Measurements from ENCODE around the gene SERTAD2.

Gene SERTAD2

DNA sequence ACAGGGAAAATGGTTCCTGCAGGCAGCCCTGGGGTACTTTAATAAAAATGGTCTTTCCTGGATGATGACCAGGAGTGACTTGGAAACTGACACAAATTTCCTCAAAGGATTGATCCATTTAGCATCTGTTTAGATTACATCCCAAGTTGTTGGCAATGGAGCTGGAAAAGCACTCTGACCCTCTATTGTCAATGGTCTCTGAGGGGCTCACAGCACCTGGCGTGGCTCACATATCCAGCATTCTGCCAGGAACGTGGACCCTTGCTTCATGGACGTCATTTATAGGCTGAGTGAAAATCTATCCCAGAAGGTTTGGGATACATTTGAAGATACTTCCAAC is 43.8 kb downstream of the SERTAD2 start:
- H3K9me3 ChIP-seq (ENCODE audit: control insufficient read depth in 2 of 2, low read length in 2 of 2), result no peaks in the 10 kb centered on the region
- peak overlapping the region; percentile 83 to 85 for H3K9ac ChIP-seq (ENCODE audit: low read depth in 1 of 2, low read length in 2 of 2)
- peaks cover 41% of the 10 kb centered on the region in 2 donors for H3K4me1 ChIP-seq (ENCODE audit: control insufficient read depth in 2 of 2, insufficient read depth in 2 of 2, low read length in 2 of 2)
- no peaks in the 10 kb centered on the region for H3K36me3 ChIP-seq (ENCODE audit: control insufficient read depth in 2 of 2, insufficient read depth in 2 of 2, low read length in 2 of 2)
- H3K27ac ChIP-seq (ENCODE audit: low read depth in 2 of 2, low read length in 2 of 2), result peak overlapping the region; percentile 32 to 65
- H3K27me3 ChIP-seq (ENCODE audit: control insufficient read depth in 2 of 2, insufficient read depth in 2 of 2, low read length in 2 of 2), result no peaks in the 10 kb centered on the region
- H3K4me3 ChIP-seq (ENCODE audit: low read length in 2 of 2), result peak overlapping the region; percentile 63 to 73

GRCh38 chr2:64609227-64609941 is 44.3 kb downstream of the SERTAD2 start:
- Histone ChIP-seq H3K27ac (ENCODE audit: low read depth in 2 of 2, low read length in 2 of 2) (peak overlapping the region; percentile 46 to 65), H3K9ac (ENCODE audit: low read depth in 1 of 2, low read length in 2 of 2) (peak overlapping the region; percentile 83 to 85), H3K36me3 (ENCODE audit: control insufficient read depth in 2 of 2, insufficient read depth in 2 of 2, low read length in 2 of 2) (no peaks in the 10 kb centered on the region), H3K9me3 (ENCODE audit: control insufficient read depth in 2 of 2, low read length in 2 of 2) (no peaks in the 10 kb centered on the region), H3K4me1 (ENCODE audit: control insufficient read depth in 2 of 2, insufficient read depth in 2 of 2, low read length in 2 of 2) (peaks cover 41 to 45% of the 10 kb centered on the region in 2 donors), H3K4me3 (ENCODE audit: low read length in 2 of 2) (peak overlapping the region; percentile 63 to 73), H3K27me3 (ENCODE audit: control insufficient read depth in 2 of 2, insufficient read depth in 2 of 2, low read length in 2 of 2) (no peaks in the 10 kb centered on the region)

GRCh38 chr2:64608867-64609226 is 44.9 kb downstream of the SERTAD2 start:
- Histone ChIP-seq H3K36me3 (ENCODE audit: control insufficient read depth in 2 of 2, insufficient read depth in 2 of 2, low read length in 2 of 2) (no peaks in the 10 kb centered on the region), H3K4me1 (ENCODE audit: control insufficient read depth in 2 of 2, insufficient read depth in 2 of 2, low read length in 2 of 2) (peaks cover 41 to 45% of the 10 kb centered on the region in 2 donors), H3K27me3 (ENCODE audit: control insufficient read depth in 2 of 2, insufficient read depth in 2 of 2, low read length in 2 of 2) (no peaks in the 10 kb centered on the region), H3K4me3 (ENCODE audit: low read length in 2 of 2) (peak overlapping the region; percentile 63 to 64), H3K9me3 (ENCODE audit: control insufficient read depth in 2 of 2, low read length in 2 of 2) (no peaks in the 10 kb centered on the region), H3K9ac (ENCODE audit: low read depth in 1 of 2, low read length in 2 of 2) (peak overlapping the region; percentile 34 to 74), H3K27ac (ENCODE audit: low read depth in 2 of 2, low read length in 2 of 2) (peak overlapping the region; percentile 46 to 65)

DNA sequence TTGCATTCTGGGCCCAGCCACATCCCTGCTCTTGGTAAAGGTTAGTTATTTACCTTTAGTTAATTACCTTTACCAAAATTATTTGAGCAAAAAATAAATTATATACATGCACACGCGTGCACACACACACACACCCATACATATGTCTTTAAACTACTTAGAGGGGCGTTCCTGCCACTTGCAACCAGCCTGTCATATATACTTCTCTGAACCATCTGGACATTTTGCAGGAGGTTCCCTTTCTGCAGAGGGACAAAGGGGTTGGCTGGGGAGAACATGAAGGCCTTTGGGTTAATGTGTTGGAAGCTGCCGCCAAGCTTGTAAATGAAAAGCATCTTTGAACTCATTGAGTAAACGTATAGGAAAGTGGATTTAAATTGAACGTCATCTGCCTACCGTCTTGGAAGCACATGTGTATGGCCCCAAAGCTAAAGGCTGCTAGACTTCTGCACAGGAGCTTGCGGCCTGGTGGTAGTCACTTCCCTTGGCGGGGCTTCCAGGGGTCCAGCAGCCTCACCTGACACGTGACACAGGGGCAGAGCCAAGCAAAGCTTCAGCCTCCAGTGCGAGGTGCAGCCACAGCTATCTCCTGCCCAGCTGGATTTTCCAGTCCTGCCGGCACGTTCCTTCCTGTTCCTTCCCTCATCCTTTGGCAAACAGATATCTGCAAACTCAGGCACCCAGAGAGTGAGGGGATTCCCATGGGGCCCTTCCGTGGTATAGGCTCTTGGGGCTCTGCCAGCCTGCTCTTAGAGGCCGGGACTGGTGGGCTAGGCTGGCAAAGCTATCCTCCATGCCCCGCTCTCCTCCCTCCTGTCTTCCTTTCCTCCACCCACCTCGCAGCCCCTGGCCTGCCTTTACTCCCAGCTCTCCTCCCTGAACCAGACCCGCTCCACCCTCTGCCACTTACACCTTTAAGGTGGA is 46.1 kb downstream of the SERTAD2 start:
- H3K4me3 ChIP-seq (ENCODE audit: low read length in 2 of 2), result peak overlapping the region; percentile 6 to 68
- peak overlapping the region; percentile 46 to 80 for H3K27ac ChIP-seq (ENCODE audit: low read depth in 2 of 2, low read length in 2 of 2)
- no peaks in the 10 kb centered on the region for H3K9me3 ChIP-seq (ENCODE audit: control insufficient read depth in 2 of 2, low read length in 2 of 2)
- peaks cover 41 to 45% of the 10 kb centered on the region in 2 donors for H3K4me1 ChIP-seq (ENCODE audit: control insufficient read depth in 2 of 2, insufficient read depth in 2 of 2, low read length in 2 of 2)
- H3K27me3 ChIP-seq (ENCODE audit: control insufficient read depth in 2 of 2, insufficient read depth in 2 of 2, low read length in 2 of 2), result no peaks in the 10 kb centered on the region
- H3K36me3 ChIP-seq (ENCODE audit: control insufficient read depth in 2 of 2, insufficient read depth in 2 of 2, low read length in 2 of 2), result no peaks in the 10 kb centered on the region
- H3K9ac ChIP-seq (ENCODE audit: low read depth in 1 of 2, low read length in 2 of 2), result peak overlapping the region; percentile 46 to 56

DNA sequence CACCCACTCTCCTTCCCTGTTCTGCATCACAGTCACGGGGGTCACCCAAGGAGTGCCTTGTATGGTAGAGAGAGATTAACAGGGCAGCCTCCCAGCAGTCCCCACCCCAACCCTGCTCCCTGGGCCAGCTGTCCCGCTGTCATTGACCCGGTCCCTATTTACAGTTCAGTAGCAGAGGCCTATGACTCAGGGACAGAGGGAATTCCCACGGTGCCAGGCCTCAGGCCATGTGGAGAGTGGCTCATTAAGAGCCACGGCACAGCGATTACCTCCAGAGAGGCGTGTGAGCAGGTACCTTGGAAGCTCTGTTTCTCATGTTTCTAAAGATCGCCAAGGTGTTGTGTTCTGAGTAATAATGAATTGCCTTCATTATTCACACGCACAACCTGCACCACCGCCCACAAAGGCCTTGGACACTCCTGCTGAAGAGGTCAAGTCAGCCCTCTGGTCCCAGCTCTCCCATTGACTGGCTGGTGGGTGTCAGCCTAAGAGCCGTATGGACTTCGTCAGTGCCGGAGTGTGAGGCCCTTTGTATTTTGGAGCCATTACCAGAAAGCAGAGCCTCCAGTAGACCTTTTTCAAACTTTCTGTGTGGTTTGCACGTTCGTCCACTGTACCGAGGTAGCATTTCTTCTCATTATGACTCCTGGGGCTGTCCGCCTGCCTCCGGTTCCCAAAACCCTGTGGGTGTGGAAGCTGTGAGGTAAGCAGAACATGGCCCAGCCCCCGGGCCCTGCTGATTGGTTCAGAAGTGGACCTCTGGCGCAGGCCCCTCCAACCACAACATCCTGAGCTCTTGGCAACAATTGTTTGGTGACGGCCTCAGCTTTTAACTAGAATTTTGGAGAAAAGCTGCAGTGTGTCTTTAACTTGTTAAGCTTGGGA is 47.0 kb downstream of the SERTAD2 start:
- peak overlapping the region; percentile 46 to 60 for H3K9ac ChIP-seq (ENCODE audit: low read depth in 1 of 2, low read length in 2 of 2)
- H3K4me3 ChIP-seq (ENCODE audit: low read length in 2 of 2), result peak overlapping the region; percentile 56 to 68
- no peaks in the 10 kb centered on the region for H3K36me3 ChIP-seq (ENCODE audit: control insufficient read depth in 2 of 2, insufficient read depth in 2 of 2, low read length in 2 of 2)
- peak overlapping the region; percentile 76 to 80 for H3K27ac ChIP-seq (ENCODE audit: low read depth in 2 of 2, low read length in 2 of 2)
- H3K4me1 ChIP-seq (ENCODE audit: control insufficient read depth in 2 of 2, insufficient read depth in 2 of 2, low read length in 2 of 2), result peaks cover 41 to 47% of the 10 kb centered on the region in 2 donors
- no peaks in the 10 kb centered on the region for H3K27me3 ChIP-seq (ENCODE audit: control insufficient read depth in 2 of 2, insufficient read depth in 2 of 2, low read length in 2 of 2)
- H3K9me3 ChIP-seq (ENCODE audit: control insufficient read depth in 2 of 2, low read length in 2 of 2), result no peaks in the 10 kb centered on the region

DNA sequence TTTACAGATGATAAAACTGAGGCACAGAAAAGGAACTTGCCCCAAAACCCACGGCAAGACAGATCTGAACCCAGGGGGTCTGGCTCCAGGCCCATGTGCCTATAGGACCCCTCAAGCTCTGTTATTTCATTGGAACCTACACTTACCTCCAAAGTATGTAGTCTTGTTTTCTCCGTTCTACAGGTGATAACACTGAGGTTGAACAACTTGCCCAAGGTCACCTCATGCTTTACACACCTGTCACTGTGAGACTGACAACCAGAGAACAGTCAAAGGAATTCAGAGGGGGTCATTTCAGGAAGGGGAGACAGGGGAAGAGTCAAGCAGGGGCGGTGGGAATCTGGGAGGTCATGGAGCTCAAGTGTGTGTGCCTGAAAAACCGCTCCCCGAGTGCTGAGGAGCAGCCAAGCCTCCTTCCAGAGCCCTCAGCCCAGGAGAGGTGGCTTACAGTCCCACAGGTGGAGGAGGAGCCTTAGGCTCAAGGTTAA is 47.7 kb downstream of the SERTAD2 start:
- Histone ChIP-seq H3K4me1 (ENCODE audit: control insufficient read depth in 2 of 2, insufficient read depth in 2 of 2, low read length in 2 of 2) (peaks cover 48 to 53% of the 10 kb centered on the region in 2 donors), H3K4me3 (ENCODE audit: low read length in 2 of 2) (peak overlapping the region in 1 of 2 donors; percentile 68), H3K9me3 (ENCODE audit: control insufficient read depth in 2 of 2, low read length in 2 of 2) (no peaks in the 10 kb centered on the region), H3K27me3 (ENCODE audit: control insufficient read depth in 2 of 2, insufficient read depth in 2 of 2, low read length in 2 of 2) (no peaks in the 10 kb centered on the region), H3K9ac (ENCODE audit: low read depth in 1 of 2, low read length in 2 of 2) (peak overlapping the region in 1 of 2 donors; percentile 60), H3K36me3 (ENCODE audit: control insufficient read depth in 2 of 2, insufficient read depth in 2 of 2, low read length in 2 of 2) (no peaks in the 10 kb centered on the region), H3K27ac (ENCODE audit: low read depth in 2 of 2, low read length in 2 of 2) (peak overlapping the region; percentile 76 to 80)

DNA sequence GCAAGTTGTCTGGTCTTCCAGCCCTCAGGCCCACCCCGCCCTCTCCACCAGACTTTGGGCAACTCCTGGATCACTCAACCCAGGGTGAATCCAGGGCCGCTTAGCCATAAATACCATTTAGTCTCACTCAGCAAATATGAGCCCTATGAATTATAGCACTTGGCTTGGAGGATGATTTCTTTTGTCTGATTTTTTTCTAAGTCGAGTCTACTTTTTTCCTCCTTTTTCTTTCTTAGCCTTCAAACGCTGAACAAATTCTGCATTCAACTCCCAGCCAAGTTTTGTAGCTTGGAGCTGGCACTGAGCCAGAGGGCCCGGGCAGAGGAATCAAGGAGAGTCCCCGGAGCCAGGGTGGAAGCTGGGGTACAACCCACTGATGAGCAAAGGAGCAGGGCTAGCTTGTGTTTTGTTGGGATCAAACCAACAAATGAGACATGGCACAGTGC is 48.7 kb downstream of the SERTAD2 start:
- Histone ChIP-seq H3K27ac (ENCODE audit: low read depth in 2 of 2, low read length in 2 of 2) (no peak overlapping the region), H3K9ac (ENCODE audit: low read depth in 1 of 2, low read length in 2 of 2) (no peak overlapping the region), H3K4me1 (ENCODE audit: control insufficient read depth in 2 of 2, insufficient read depth in 2 of 2, low read length in 2 of 2) (peaks cover 52 to 55% of the 10 kb centered on the region in 2 donors), H3K36me3 (ENCODE audit: control insufficient read depth in 2 of 2, insufficient read depth in 2 of 2, low read length in 2 of 2) (no peaks in the 10 kb centered on the region), H3K4me3 (ENCODE audit: low read length in 2 of 2) (no peak overlapping the region), H3K9me3 (ENCODE audit: control insufficient read depth in 2 of 2, low read length in 2 of 2) (no peaks in the 10 kb centered on the region), H3K27me3 (ENCODE audit: control insufficient read depth in 2 of 2, insufficient read depth in 2 of 2, low read length in 2 of 2) (no peaks in the 10 kb centered on the region)

GRCh38 chr2:64604155-64604554 is 49.6 kb downstream of the SERTAD2 start:
- no peaks in the 10 kb centered on the region for H3K36me3 ChIP-seq (ENCODE audit: control insufficient read depth in 2 of 2, insufficient read depth in 2 of 2, low read length in 2 of 2)
- H3K27me3 ChIP-seq (ENCODE audit: control insufficient read depth in 2 of 2, insufficient read depth in 2 of 2, low read length in 2 of 2), result no peaks in the 10 kb centered on the region
- no peak overlapping the region for H3K4me3 ChIP-seq (ENCODE audit: low read length in 2 of 2)
- no peak overlapping the region for H3K27ac ChIP-seq (ENCODE audit: low read depth in 2 of 2, low read length in 2 of 2)
- H3K4me1 ChIP-seq (ENCODE audit: control insufficient read depth in 2 of 2, insufficient read depth in 2 of 2, low read length in 2 of 2), result peaks cover 47 to 55% of the 10 kb centered on the region in 2 donors
- H3K9me3 ChIP-seq (ENCODE audit: control insufficient read depth in 2 of 2, low read length in 2 of 2), result no peaks in the 10 kb centered on the region
- no peak overlapping the region for H3K9ac ChIP-seq (ENCODE audit: low read depth in 1 of 2, low read length in 2 of 2)

DNA sequence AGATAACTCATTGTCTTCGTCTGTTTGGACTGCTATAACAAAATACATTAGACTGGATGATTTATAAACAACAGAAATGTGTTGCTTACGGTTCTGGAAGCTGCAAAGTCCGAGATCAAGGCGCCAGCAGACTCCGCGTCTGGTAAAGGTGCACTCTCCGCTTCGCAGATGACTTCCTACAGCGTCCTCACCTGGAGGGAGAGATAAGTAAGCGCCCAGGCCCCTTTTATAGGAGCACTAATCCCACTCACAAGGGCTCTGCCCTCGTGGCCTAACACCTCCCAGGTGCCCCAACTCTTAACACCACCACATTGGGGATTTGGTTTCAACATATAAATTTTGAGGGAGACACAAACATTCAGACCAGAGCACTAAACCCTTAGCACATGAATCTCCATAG is 51.3 kb downstream of the SERTAD2 start:
- Histone ChIP-seq H3K9ac (ENCODE audit: low read depth in 1 of 2, low read length in 2 of 2) (no peak overlapping the region), H3K27ac (ENCODE audit: low read depth in 2 of 2, low read length in 2 of 2) (no peak overlapping the region), H3K9me3 (ENCODE audit: control insufficient read depth in 2 of 2, low read length in 2 of 2) (no peaks in the 10 kb centered on the region), H3K27me3 (ENCODE audit: control insufficient read depth in 2 of 2, insufficient read depth in 2 of 2, low read length in 2 of 2) (no peaks in the 10 kb centered on the region), H3K4me1 (ENCODE audit: control insufficient read depth in 2 of 2, insufficient read depth in 2 of 2, low read length in 2 of 2) (peaks cover 35 to 42% of the 10 kb centered on the region in 2 donors), H3K36me3 (ENCODE audit: control insufficient read depth in 2 of 2, insufficient read depth in 2 of 2, low read length in 2 of 2) (no peaks in the 10 kb centered on the region), H3K4me3 (ENCODE audit: low read length in 2 of 2) (no peak overlapping the region)
